Measurements from ENCODE around the gene AIP.

AIP gene

DNA sequence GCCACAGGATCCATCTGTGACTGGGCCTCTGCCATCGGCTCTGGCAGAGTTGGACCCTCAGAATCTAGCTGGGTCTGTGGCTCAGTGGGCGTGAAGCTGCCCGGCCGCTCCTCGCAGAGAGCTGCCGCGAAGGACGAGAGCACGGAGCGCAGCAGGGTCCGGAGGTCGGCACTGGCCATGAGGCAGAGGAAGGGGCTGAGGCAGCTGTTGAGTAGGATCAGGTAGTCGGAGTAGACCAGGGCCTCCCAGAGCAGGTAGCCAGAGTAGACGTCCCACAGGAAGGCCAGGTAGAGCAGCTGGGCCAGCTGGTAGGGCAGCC is 31.2 kb upstream of the AIP start:
- no peak overlapping the region for H3K4me3 ChIP-seq (ENCODE audit: low read length)
- no peak for DNase-seq (ENCODE audit: low read depth)
- TF ChIP-seq, protein P1, sequence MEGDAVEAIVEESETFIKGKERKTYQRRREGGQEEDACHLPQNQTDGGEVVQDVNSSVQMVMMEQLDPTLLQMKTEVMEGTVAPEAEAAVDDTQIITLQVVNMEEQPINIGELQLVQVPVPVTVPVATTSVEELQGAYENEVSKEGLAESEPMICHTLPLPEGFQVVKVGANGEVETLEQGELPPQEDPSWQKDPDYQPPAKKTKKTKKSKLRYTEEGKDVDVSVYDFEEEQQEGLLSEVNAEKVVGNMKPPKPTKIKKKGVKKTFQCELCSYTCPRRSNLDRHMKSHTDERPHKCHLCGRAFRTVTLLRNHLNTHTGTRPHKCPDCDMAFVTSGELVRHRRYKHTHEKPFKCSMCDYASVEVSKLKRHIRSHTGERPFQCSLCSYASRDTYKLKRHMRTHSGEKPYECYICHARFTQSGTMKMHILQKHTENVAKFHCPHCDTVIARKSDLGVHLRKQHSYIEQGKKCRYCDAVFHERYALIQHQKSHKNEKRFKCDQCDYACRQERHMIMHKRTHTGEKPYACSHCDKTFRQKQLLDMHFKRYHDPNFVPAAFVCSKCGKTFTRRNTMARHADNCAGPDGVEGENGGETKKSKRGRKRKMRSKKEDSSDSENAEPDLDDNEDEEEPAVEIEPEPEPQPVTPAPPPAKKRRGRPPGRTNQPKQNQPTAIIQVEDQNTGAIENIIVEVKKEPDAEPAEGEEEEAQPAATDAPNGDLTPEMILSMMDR (conservative IDR thresholded peaks at IDR 0.05; ENCODE audit: low read length) = no peak

DNA sequence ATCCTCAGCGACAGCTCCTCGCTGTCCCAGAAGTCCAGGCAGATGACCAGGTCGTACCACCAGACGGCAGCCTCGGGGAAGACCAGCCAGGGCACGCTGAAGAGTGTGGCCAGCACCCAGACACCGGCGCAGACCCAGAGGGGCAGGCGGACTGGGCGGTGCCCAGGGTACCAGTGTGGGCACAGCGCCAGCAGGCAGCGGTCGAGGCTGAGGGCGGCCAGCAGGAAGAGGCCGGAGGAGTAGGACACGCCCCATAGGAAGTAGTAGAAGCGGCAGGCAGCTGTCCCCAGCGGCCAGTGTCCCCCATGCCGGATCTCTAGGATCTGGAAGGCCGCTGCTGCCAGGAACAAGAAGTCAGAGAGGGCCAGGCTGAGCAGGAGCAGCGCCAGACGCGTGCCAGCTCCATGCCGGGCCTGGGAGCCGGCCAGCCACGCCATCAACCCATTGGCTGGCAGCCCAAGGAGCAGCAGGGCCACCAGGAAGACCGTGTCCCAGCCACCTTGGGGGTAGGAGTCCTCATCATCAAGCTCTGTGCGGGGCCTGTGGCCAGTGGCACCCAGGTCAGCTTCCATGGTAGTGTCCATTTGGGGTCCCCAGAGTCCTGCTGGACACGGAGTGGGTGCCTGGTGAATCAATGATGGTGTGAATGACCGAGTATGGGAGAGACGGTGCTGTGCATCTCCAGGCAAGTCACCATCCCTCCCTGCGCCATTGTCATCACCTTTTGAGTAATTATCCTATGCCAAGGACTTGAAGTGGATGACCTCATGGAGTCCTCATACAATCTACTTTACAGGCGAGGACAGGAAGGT is 30.5 kb upstream of the AIP start, which contains the start of gene GPR152:
Gene GPR152, minus strand, starts transcription at position 589 of the 812 bp plus-strand sequence. Its CDS starts 5 bp downstream, at position 584.
- TF ChIP-seq, protein P1 (conservative IDR thresholded peaks at IDR 0.05; ENCODE audit: low read length) = no peak
- no peak for DNase-seq (ENCODE audit: low read depth)
- H3K4me3 ChIP-seq (ENCODE audit: low read length) = no peak within 1 kb of the TSS

- DNase-seq (ENCODE audit: low read depth) = no peak
- H3K4me3 ChIP-seq (ENCODE audit: low read length) = no peak overlapping the region
- TF ChIP-seq, protein P1 (conservative IDR thresholded peaks at IDR 0.05; ENCODE audit: low read length) = no peak
Measured at GRCh38 chr11:67453816-67454732, 28.8 kb upstream of the AIP start.

GRCh38 chr11:67455054-67455453 is 27.8 kb upstream of the AIP start, which contains the start of gene CABP4:
Gene CABP4, plus strand, starts transcription at chr11:67455354. Its CDS starts 70 bp downstream, at chr11:67455424.
- TF ChIP-seq, protein P1 (conservative IDR thresholded peaks at IDR 0.05; ENCODE audit: low read length) = no peak
- no peak within 1 kb of the TSS for H3K4me3 ChIP-seq (ENCODE audit: low read length)
- no peak for DNase-seq (ENCODE audit: low read depth)

DNA sequence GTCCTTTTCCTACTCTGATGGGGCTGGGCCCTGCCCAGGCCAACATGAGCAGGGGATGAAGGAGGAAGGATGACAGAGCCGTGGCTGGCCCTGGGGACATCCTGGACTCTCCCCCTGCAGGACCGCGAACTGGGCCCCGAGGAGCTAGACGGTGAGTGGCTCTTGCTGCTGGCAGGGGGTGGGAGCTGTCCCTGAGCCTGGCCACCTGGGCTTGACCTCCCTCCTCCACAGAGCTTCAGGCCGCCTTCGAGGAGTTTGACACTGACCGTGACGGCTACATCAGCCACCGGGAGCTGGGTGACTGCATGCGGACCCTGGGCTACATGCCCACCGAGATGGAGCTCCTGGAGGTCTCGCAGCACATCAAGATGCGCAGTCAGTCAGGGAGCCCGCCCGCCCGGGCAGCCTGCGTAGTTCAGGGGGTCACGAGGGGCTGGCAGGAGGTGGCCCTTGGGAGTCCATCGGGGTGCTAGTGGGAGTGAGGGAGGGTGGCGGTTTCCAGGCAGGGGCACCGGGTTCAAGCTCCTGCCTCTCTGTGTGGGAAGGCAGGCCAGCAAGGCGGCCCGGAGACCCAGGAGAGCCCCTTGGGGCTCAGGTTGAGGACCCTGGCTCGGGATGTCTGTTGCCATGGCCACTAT is 26.6 kb upstream of the AIP start:
- TF ChIP-seq, protein P1 (conservative IDR thresholded peaks at IDR 0.05; ENCODE audit: low read length) = no peak
- no peak overlapping the region for H3K4me3 ChIP-seq (ENCODE audit: low read length)
- DNase-seq (ENCODE audit: low read depth) = no peak

DNA sequence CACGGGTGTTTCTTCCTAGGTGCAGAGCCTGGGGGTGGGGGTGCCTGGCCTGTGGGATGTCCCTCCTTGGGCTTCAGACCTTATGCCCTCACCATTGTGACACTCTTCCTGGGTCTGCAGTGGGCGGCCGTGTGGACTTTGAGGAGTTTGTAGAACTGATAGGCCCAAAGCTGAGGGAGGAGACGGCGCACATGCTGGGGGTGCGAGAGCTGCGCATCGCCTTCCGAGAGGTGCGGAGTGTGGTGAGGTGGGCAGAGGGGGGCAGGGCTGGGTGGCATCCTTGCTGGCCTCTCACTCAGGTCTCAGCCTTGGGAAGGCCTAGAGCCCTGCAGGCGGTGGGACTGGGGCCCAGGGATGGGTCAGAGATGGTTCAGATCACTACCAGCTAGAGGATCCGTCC is 25.4 kb upstream of the AIP start:
- no peak overlapping the region for H3K4me3 ChIP-seq (ENCODE audit: low read length)
- no peak for DNase-seq (ENCODE audit: low read depth)
- TF ChIP-seq, protein P1 (conservative IDR thresholded peaks at IDR 0.05; ENCODE audit: low read length) = no peak
